Esophagus squamous epithelium (tissue), 5 donors: ENCODE results near the gene NCAM1. TPM values are rescaled to one million over a fixed set of nuclear protein-coding genes. Genes with fewer than 3 reads are reported as not detected.

ENCODE experiments used
- DNase-seq: peaks from one replicate; lab custom pipeline; 2025; lab: John Stamatoyannopoulos, UW
- H3K27ac ChIP-seq, 4 donors: fragments of 200-600 bp; sonication (generic); one replicate each; pipeline ENCODE4 v1.5.1; 2016 to 2019; ENCODE audit warnings: mild to moderate bottlenecking in 1 of 4
- H3K27me3 ChIP-seq, 4 donors: fragments of 200-600 bp; sonication (generic); 1 replicate in 3 of 4; 2 replicates in 1 of 4; pipeline versions ENCODE4 v1.5.1 to v1.6.0; 2017 to 2021; ENCODE audit warnings: antibody characterized with exemption in 1 of 4
- H3K36me3 ChIP-seq, 3 donors: fragments of 200-600 bp; sonication (generic); one replicate each; pipeline ENCODE4 v1.5.1; 2016 to 2019
- H3K4me1 ChIP-seq, 3 donors: fragments of 200-600 bp; sonication (generic); one replicate each; pipeline ENCODE4 v1.5.1; 2017 to 2019
- H3K4me3 ChIP-seq, 4 donors: fragments of 200-600 bp; sonication (generic); 1 replicate in 3 of 4; 2 replicates in 1 of 4; pipeline ENCODE4 v1.5.1; 2016 to 2019; ENCODE audit warnings: mild to moderate bottlenecking in 2 of 4, moderate library complexity in 1 of 4
- H3K9me3 ChIP-seq, 3 donors: fragments of 200-600 bp; sonication (generic); one replicate each; pipeline ENCODE4 v1.5.1; 2016 to 2019
- CTCF ChIP-seq, 6 experiments: fragments of 450-650 bp in 4 of 6; fragments of 200-600 bp in 2 of 6; sonication (generic) in 2 of 6; IDR thresholded peaks; one replicate each; pipeline ENCODE4 v1.5.1; 2016 to 2019; ENCODE audit warnings: antibody characterized with exemption in 6 of 6, mild to moderate bottlenecking in 4 of 6, moderate library complexity in 4 of 6
- POLR2A ChIP-seq, 4 donors: fragments of 450-650 bp; IDR thresholded peaks; one replicate each; pipeline ENCODE4 v1.6.1; 2017; ENCODE audit warnings: antibody characterized with exemption in 4 of 4, mild to moderate bottlenecking in 4 of 4, moderate library complexity in 3 of 4
- WGBS, 2 donors: methylation state at CpG; one replicate each; pipeline ENCODE4 v1.1.5; 2018; 5-methylcytosine and 5-hydroxymethylcytosine counted together
- intact Hi-C: fragments of 100-400 bp; cut with DNase I; formaldehyde crosslinking; loops from one replicate; pipeline ENCODE4 v1.15.0; 2022
- total RNA-seq, 4 donors: library from RNA; depleted of rRNA; stranded (reverse); fragments of >200 nt; gene quantifications; one replicate each; pipeline ENCODE4 v1.1.0, GENCODE V29; 2016
- donor health status: DM: yes; HTN: yes; CAD: no.

The NCAM1 gene
- total RNA-seq, 4 donors from 2014 or later: 1.6 to 16.4 (median 2.6) TPM

GRCh38 chr11:113278481-113278880 is 317.3 kb downstream of the NCAM1 start:
- no peak for TF ChIP-seq POLR2A (IDR thresholded peaks at IDR 0.05)
- TF ChIP-seq CTCF (IDR thresholded peaks at IDR 0.05): no peak
- no peak overlapping the region for H3K4me3 ChIP-seq
- H3K9me3 ChIP-seq: no peaks in the 10 kb centered on the region
- no peaks in the 10 kb centered on the region for H3K4me1 ChIP-seq
- H3K27me3 ChIP-seq: no peaks in the 10 kb centered on the region
- H3K27ac ChIP-seq: no peak overlapping the region
- intact Hi-C loops: no loop called here
- H3K36me3 ChIP-seq: no peaks in the 10 kb centered on the region
- DNase-seq: no peak
- 88 to 89% methylated on average over 9 of the region's 9 CpGs for WGBS, 2 donors

GRCh38 chr11:113278925-113279324 is 317.7 kb downstream of the NCAM1 start:
- H3K27me3 ChIP-seq: no peaks in the 10 kb centered on the region
- H3K4me1 ChIP-seq: no peaks in the 10 kb centered on the region
- 76 to 78% methylated on average over 4 of the region's 4 CpGs for WGBS, 2 donors
- intact Hi-C loops: no loop called here
- no peaks in the 10 kb centered on the region for H3K36me3 ChIP-seq
- H3K27ac ChIP-seq: no peak overlapping the region
- H3K9me3 ChIP-seq: no peaks in the 10 kb centered on the region
- no peak for DNase-seq
- no peak overlapping the region for H3K4me3 ChIP-seq
- TF ChIP-seq POLR2A (IDR thresholded peaks at IDR 0.05) (no peak), CTCF (IDR thresholded peaks at IDR 0.05) (no peak)

GRCh38 chr11:113279591-113279990 is 318.4 kb downstream of the NCAM1 start:
- intact Hi-C loops: no loop called here
- no peaks in the 10 kb centered on the region for H3K27me3 ChIP-seq
- no peak for DNase-seq
- TF ChIP-seq CTCF (IDR thresholded peaks at IDR 0.05) (no peak), POLR2A (IDR thresholded peaks at IDR 0.05) (no peak)
- H3K4me3 ChIP-seq: no peak overlapping the region
- no peaks in the 10 kb centered on the region for H3K4me1 ChIP-seq
- no peaks in the 10 kb centered on the region for H3K36me3 ChIP-seq
- H3K9me3 ChIP-seq: no peaks in the 10 kb centered on the region
- no peak overlapping the region for H3K27ac ChIP-seq
- 74 to 100% methylated on average over 2 to 3 of the region's 3 CpGs for WGBS, 2 donors

GRCh38 chr11:113281052-113281725 is 320.0 kb downstream of the NCAM1 start:
- Histone ChIP-seq H3K27me3 (peaks cover 0 to 3% (median 0%) of the 10 kb centered on the region in 4 donors), H3K36me3 (no peaks in the 10 kb centered on the region), H3K27ac (no peak overlapping the region), H3K4me1 (no peaks in the 10 kb centered on the region), H3K9me3 (no peaks in the 10 kb centered on the region), H3K4me3 (no peak overlapping the region)
- intact Hi-C loops: loop anchor here (10.0 kb wide), 1 partner anchor 696 kb away; no protein-coding TSS in a partner anchor
- DNase-seq: no peak
- WGBS, 2 donors: 77 to 98% methylated on average over 2 of the region's 2 CpGs
- TF ChIP-seq POLR2A (IDR thresholded peaks at IDR 0.05) (no peak), CTCF (IDR thresholded peaks at IDR 0.05) (no peak)

GRCh38 chr11:113282898-113283437 is 321.7 kb downstream of the NCAM1 start:
- H3K4me1 ChIP-seq: no peaks in the 10 kb centered on the region
- WGBS, 2 donors: 57 to 81% methylated on average over 2 to 3 of the region's 3 CpGs
- intact Hi-C loops: loop anchor here (10.0 kb wide), 1 partner anchor 698 kb away; no protein-coding TSS in a partner anchor
- no peak overlapping the region for H3K27ac ChIP-seq
- DNase-seq: no peak
- no peaks in the 10 kb centered on the region for H3K36me3 ChIP-seq
- TF ChIP-seq CTCF (IDR thresholded peaks at IDR 0.05): no peak
- no peak for TF ChIP-seq POLR2A (IDR thresholded peaks at IDR 0.05)
- no peak overlapping the region for H3K4me3 ChIP-seq
- H3K9me3 ChIP-seq: no peaks in the 10 kb centered on the region
- peaks cover 0 to 4% (median 0%) of the 10 kb centered on the region in 4 donors for H3K27me3 ChIP-seq
